Trophoblast cell (in vitro differentiated cells and primary cell): ENCODE measurements around the gene BNC2.

Source experiments
- DNase-seq, 2 donors: peaks; one replicate each; pipeline ENCODE4 v3.0.0-alpha.2; 2016
- H2AFZ ChIP-seq: 2 replicates; pipeline ENCODE4 v1.6.1; 2013; ENCODE audit warnings: low read length, moderate library complexity, mild to moderate bottlenecking; ENCODE audit not compliant: insufficient read depth, poor library complexity
- H2AK5ac ChIP-seq: 2 replicates; pipeline ENCODE4 v1.6.1; 2013; ENCODE audit warnings: mild to moderate bottlenecking, low read length
- H2BK120ac ChIP-seq: 2 replicates; pipeline ENCODE4 v1.6.1; 2013; ENCODE audit warnings: low read length, mild to moderate bottlenecking, moderate library complexity; ENCODE audit not compliant: insufficient read depth, poor library complexity
- H2BK12ac ChIP-seq: 2 replicates; pipeline ENCODE4 v1.6.1; 2013; ENCODE audit warnings: mild to moderate bottlenecking, low read length, moderate library complexity
- H2BK5ac ChIP-seq: 2 replicates; pipeline ENCODE4 v1.6.1; 2013; ENCODE audit warnings: low read length, low read depth, moderate library complexity, mild to moderate bottlenecking; ENCODE audit not compliant: poor library complexity
- H3K14ac ChIP-seq: 2 replicates; pipeline ENCODE4 v1.6.1; 2013; ENCODE audit warnings: mild to moderate bottlenecking, low read length
- H3K18ac ChIP-seq: 2 replicates; pipeline ENCODE4 v1.6.1; 2013; ENCODE audit warnings: mild to moderate bottlenecking, low read length
- H3K23ac ChIP-seq: 2 replicates; pipeline ENCODE4 v1.6.1; 2013; ENCODE audit warnings: low read length
- H3K27ac ChIP-seq: 2 replicates; pipeline ENCODE4 v1.5.1; 2013; ENCODE audit warnings: low read depth, mild to moderate bottlenecking, inconsistent platforms, low read length, moderate library complexity
- H3K27me3 ChIP-seq: 2 replicates; pipeline ENCODE4 v1.6.1; 2013; ENCODE audit warnings: inconsistent platforms, mild to moderate bottlenecking, low read length, moderate library complexity; ENCODE audit not compliant: insufficient read depth
- H3K36me3 ChIP-seq, 2 experiments: 1 replicate in 1 of 2; 2 replicates in 1 of 2; pipeline ENCODE4 v1.6.1; 2013; ENCODE audit warnings: low read length in 2 of 2, mild to moderate bottlenecking in 2 of 2, moderate library complexity in 1 of 2; ENCODE audit not compliant: insufficient read depth in 2 of 2, control insufficient read depth in 1 of 2
- H3K4ac ChIP-seq: 2 replicates; pipeline ENCODE4 v1.6.1; 2013; ENCODE audit warnings: low read depth, mild to moderate bottlenecking, low read length, moderate library complexity
- H3K4me1 ChIP-seq, 2 experiments: 1 replicate in 1 of 2; 2 replicates in 1 of 2; pipeline ENCODE4 v1.6.1; 2013; ENCODE audit warnings: low read length in 2 of 2, mild to moderate bottlenecking in 2 of 2, moderate library complexity in 1 of 2; ENCODE audit not compliant: insufficient read depth in 2 of 2, control insufficient read depth in 1 of 2
- H3K4me2 ChIP-seq: 2 replicates; pipeline ENCODE4 v1.6.1; 2013; ENCODE audit warnings: inconsistent platforms, mild to moderate bottlenecking, low read length, moderate library complexity
- H3K4me3 ChIP-seq: 2 replicates; pipeline ENCODE4 v1.5.1; 2013; ENCODE audit warnings: mild to moderate bottlenecking, low read depth, low read length, inconsistent platforms
- H3K79me1 ChIP-seq: one replicate; pipeline ENCODE4 v1.6.1; 2013; ENCODE audit warnings: low read length
- H3K79me2 ChIP-seq: 2 replicates; pipeline ENCODE4 v1.6.1; 2013; ENCODE audit warnings: low read length, mild to moderate bottlenecking; ENCODE audit not compliant: control insufficient read depth, insufficient read depth, poor library complexity
- H3K9ac ChIP-seq: 2 replicates; pipeline ENCODE4 v1.6.1; 2013; ENCODE audit warnings: mild to moderate bottlenecking, low read length
- H3K9me3 ChIP-seq: 2 replicates; pipeline ENCODE4 v1.6.1; 2013; ENCODE audit warnings: low read depth, mild to moderate bottlenecking, control low read depth, inconsistent platforms, low read length; ENCODE audit not compliant: insufficient read depth
- H4K12ac ChIP-seq: 2 replicates; pipeline ENCODE4 v1.6.1; 2013; ENCODE audit warnings: low read depth, mild to moderate bottlenecking, low read length, moderate library complexity
- H4K8ac ChIP-seq: 2 replicates; pipeline ENCODE4 v1.6.1; 2013; ENCODE audit warnings: low read depth, mild to moderate bottlenecking, low read length, moderate library complexity
- H4K91ac ChIP-seq: one replicate; pipeline ENCODE4 v1.6.1; 2013; ENCODE audit warnings: low read depth, mild to moderate bottlenecking, low read length, moderate library complexity
- WGBS: extraction: QIAGEN DNeasy Blood & Tissue Kit; methylation state at CpG from one replicate; pipeline ENCODE4 v1.1.7; 2013; ENCODE audit warnings: missing lambda C conversion rate; ENCODE audit not compliant: insufficient read length, insufficient coverage; ENCODE audit errors: extremely low coverage; 5-methylcytosine and 5-hydroxymethylcytosine counted together

Gene BNC2

GRCh38 chr9:16811987-16812685 is 58.3 kb downstream of the BNC2 start:
- Histone ChIP-seq H3K14ac (no peak overlapping the region), H3K27me3 (no peaks in the 10 kb centered on the region), H3K4me1 (peaks cover 4 to 9% of the 10 kb centered on the region in 2 experiments), H2BK5ac (no peak overlapping the region), H3K18ac (no peak overlapping the region), H2AFZ (no peak overlapping the region), H3K36me3 (no peaks in the 10 kb centered on the region), H4K91ac (no peak overlapping the region), H3K9ac (no peak overlapping the region), H2BK120ac (no peak overlapping the region), H3K4ac (no peak overlapping the region), H2AK5ac (no peak overlapping the region), H3K27ac (no peak overlapping the region), H2BK12ac (no peak overlapping the region), H3K4me2 (no peak overlapping the region), H3K4me3 (no peak overlapping the region), H3K79me2 (peaks cover 2% of the 10 kb centered on the region), H4K12ac (no peak overlapping the region), H3K9me3 (no peaks in the 10 kb centered on the region), H3K79me1 (no peaks in the 10 kb centered on the region), H3K23ac (no peak overlapping the region), H4K8ac (no peak overlapping the region)
- WGBS = no CpG with 5 or more reads among the region's 5 CpGs
- no peak for DNase-seq

DNA sequence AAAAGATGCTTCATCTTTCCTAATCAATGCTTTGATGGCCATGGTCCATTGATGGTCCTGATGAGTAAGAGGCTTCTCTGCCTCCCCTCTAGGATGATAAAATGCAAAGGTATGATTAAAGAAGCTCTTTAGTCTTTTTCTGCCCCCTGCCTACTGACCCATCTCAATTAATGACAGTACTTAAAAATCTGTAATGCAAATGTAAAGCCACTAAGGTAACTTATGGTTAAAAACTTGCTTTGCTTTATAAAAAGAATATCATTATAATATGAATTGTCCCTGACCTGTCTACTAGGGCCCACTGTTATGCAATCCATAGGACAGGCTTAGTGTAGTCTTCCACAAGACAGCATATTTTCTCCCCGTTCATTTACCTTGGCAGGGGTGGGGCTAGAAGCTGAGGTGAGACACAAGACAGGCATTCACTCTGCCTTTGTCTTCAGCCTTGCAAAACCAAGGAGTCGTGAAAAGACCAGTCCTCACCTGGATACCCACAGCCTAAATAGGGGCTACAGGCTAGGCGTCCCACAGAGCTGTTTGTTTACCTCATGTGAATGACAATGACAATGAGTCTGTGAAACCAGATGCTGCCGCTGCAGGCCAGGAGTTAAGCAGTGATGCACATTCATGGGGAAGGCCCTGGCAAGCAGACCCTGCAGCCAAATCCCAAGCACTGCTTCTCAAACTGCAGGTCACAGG is 60.4 kb downstream of the BNC2 start:
- Histone ChIP-seq H2AK5ac (no peak overlapping the region), H3K79me1 (no peaks in the 10 kb centered on the region), H3K27me3 (no peaks in the 10 kb centered on the region), H4K91ac (no peak overlapping the region), H3K4me1 (peaks cover 4 to 7% of the 10 kb centered on the region in 2 experiments), H2AFZ (no peak overlapping the region), H2BK5ac (no peak overlapping the region), H3K9ac (no peak overlapping the region), H3K79me2 (peaks cover 2% of the 10 kb centered on the region), H3K23ac (no peak overlapping the region), H4K12ac (no peak overlapping the region), H3K36me3 (no peaks in the 10 kb centered on the region), H2BK120ac (no peak overlapping the region), H3K18ac (no peak overlapping the region), H3K4me3 (no peak overlapping the region), H3K4ac (no peak overlapping the region), H3K4me2 (peak overlapping the region; percentile 2), H3K9me3 (no peaks in the 10 kb centered on the region), H3K14ac (no peak overlapping the region), H2BK12ac (no peak overlapping the region), H4K8ac (no peak overlapping the region), H3K27ac (no peak overlapping the region)
- WGBS = no CpG with 5 or more reads among the region's 4 CpGs
- peak; percentile 53 to 76 for DNase-seq

DNA sequence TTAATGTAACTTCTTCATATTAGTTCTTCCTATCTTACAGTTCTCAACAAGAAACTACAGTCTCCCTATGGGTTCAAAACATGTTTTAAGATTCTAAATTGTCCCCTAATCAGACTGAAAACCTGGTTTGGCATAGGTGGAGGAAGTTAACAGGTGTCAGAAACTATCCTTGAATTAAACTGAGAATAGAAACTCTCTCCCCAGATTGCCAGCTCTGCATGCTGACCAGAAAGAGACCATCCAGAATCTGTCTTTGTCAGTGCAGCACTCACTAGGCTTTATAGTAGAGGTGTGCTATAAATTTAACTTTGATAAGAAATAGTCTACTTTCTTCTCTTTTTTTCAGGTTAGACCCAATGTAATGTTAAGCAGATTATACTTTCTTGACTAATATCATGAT is 63.8 kb downstream of the BNC2 start:
- H3K23ac ChIP-seq = no peak overlapping the region
- H3K4me2 ChIP-seq = no peak overlapping the region
- no peak overlapping the region for H3K18ac ChIP-seq
- H4K8ac ChIP-seq = no peak overlapping the region
- H3K79me2 ChIP-seq = peaks cover 2% of the 10 kb centered on the region
- H3K9ac ChIP-seq = no peak overlapping the region
- H2BK5ac ChIP-seq = no peak overlapping the region
- H3K36me3 ChIP-seq = no peaks in the 10 kb centered on the region
- peaks cover 4 to 7% of the 10 kb centered on the region in 2 experiments for H3K4me1 ChIP-seq
- H3K4ac ChIP-seq = no peak overlapping the region
- H2BK12ac ChIP-seq = no peak overlapping the region
- no peak overlapping the region for H2BK120ac ChIP-seq
- no peak overlapping the region for H4K91ac ChIP-seq
- no peaks in the 10 kb centered on the region for H3K27me3 ChIP-seq
- H4K12ac ChIP-seq = no peak overlapping the region
- no peak overlapping the region for H3K27ac ChIP-seq
- no peaks in the 10 kb centered on the region for H3K9me3 ChIP-seq
- H3K79me1 ChIP-seq = no peaks in the 10 kb centered on the region
- DNase-seq = no peak
- H2AK5ac ChIP-seq = no peak overlapping the region
- no peak overlapping the region for H3K4me3 ChIP-seq
- H2AFZ ChIP-seq = no peak overlapping the region
- no peak overlapping the region for H3K14ac ChIP-seq

- no peak overlapping the region for H3K4ac ChIP-seq
- H4K12ac ChIP-seq = no peak overlapping the region
- H3K27me3 ChIP-seq = no peaks in the 10 kb centered on the region
- H2BK120ac ChIP-seq = no peak overlapping the region
- no peak overlapping the region for H2BK5ac ChIP-seq
- H3K79me1 ChIP-seq = no peaks in the 10 kb centered on the region
- H3K14ac ChIP-seq = no peak overlapping the region
- no peaks in the 10 kb centered on the region for H3K36me3 ChIP-seq
- H2AFZ ChIP-seq = no peak overlapping the region
- H2BK12ac ChIP-seq = no peak overlapping the region
- DNase-seq = no peak
- WGBS = no CpG with 5 or more reads among the region's 8 CpGs
- H3K23ac ChIP-seq = no peak overlapping the region
- no peak overlapping the region for H3K4me3 ChIP-seq
- H3K18ac ChIP-seq = no peak overlapping the region
- H3K27ac ChIP-seq = no peak overlapping the region
- no peak overlapping the region for H4K91ac ChIP-seq
- no peak overlapping the region for H3K4me2 ChIP-seq
- no peak overlapping the region for H3K9ac ChIP-seq
- no peak overlapping the region for H2AK5ac ChIP-seq
- no peaks in the 10 kb centered on the region for H3K9me3 ChIP-seq
- H3K79me2 ChIP-seq = no peaks in the 10 kb centered on the region
- H3K4me1 ChIP-seq = no peaks in the 10 kb centered on the region
- no peak overlapping the region for H4K8ac ChIP-seq
Observed at GRCh38 chr9:16803648-16804047, 66.8 kb downstream of the BNC2 start.
